SK-N-SH (cell line): Measurements from ENCODE around the gene GMPPB.

Experiments used
- EP300 ChIP-seq, 2 experiments: IDR thresholded peaks; 2 replicates each; pipeline versions ENCODE4 v1.4.0 to v1.6.1; 2012; ENCODE audit warnings: borderline replicate concordance in 1 of 2, low read depth in 1 of 2, low read length in 1 of 2
- FOSL2 ChIP-seq: IDR thresholded peaks from 2 replicates; pipeline ENCODE4 v1.4.0; 2012; ENCODE audit warnings: low read depth, mild to moderate bottlenecking, moderate library complexity, borderline replicate concordance
- GABPA ChIP-seq: IDR thresholded peaks from 2 replicates; pipeline ENCODE4 v1.4.0; 2012; ENCODE audit warnings: low read depth, mild to moderate bottlenecking
- NFIC ChIP-seq: IDR thresholded peaks from 2 replicates; pipeline ENCODE4 v1.4.0; 2012; ENCODE audit warnings: borderline replicate concordance
- NRF1 ChIP-seq: IDR thresholded peaks from 2 replicates; pipeline ENCODE4 v1.6.1; 2012; ENCODE audit warnings: low read depth, mild to moderate bottlenecking, low read length
- POLR2AphosphoS5 ChIP-seq: IDR thresholded peaks from 2 replicates; pipeline ENCODE4 v1.6.1; 2012; ENCODE audit warnings: low read depth, low read length
- RXRA ChIP-seq: IDR thresholded peaks from 2 replicates; pipeline ENCODE4 v1.4.0; 2012; ENCODE audit warnings: low read depth, mild to moderate bottlenecking, borderline replicate concordance
- SIN3A ChIP-seq: IDR thresholded peaks from 2 replicates; pipeline ENCODE4 v1.6.1; 2012; ENCODE audit warnings: low read depth, mild to moderate bottlenecking, low read length, moderate library complexity, borderline replicate concordance
- SMC3 ChIP-seq: IDR thresholded peaks from 2 replicates; pipeline ENCODE4 v1.6.1; 2012; ENCODE audit warnings: low read depth, low read length, improper control_type of control experiment
- TAF1 ChIP-seq: IDR thresholded peaks from 2 replicates; pipeline ENCODE4 v1.6.1; 2012; ENCODE audit warnings: low read depth, mild to moderate bottlenecking, low read length, moderate library complexity, borderline replicate concordance
- USF2 ChIP-seq: fragments of 150-350 bp; IDR thresholded peaks from 2 replicates; pipeline ENCODE4 v1.6.1; 2017; ENCODE audit warnings: antibody characterized with exemption, low read length, low read depth, borderline replicate concordance
- TF ChIP-seq, protein P1 (sequence below): fragments of 200-600 bp; sonication (generic); IDR thresholded peaks from 2 replicates; pipeline ENCODE4 v1.6.1; 2017; ENCODE audit warnings: antibody characterized with exemption, mild to moderate bottlenecking, moderate library complexity

DNA sequence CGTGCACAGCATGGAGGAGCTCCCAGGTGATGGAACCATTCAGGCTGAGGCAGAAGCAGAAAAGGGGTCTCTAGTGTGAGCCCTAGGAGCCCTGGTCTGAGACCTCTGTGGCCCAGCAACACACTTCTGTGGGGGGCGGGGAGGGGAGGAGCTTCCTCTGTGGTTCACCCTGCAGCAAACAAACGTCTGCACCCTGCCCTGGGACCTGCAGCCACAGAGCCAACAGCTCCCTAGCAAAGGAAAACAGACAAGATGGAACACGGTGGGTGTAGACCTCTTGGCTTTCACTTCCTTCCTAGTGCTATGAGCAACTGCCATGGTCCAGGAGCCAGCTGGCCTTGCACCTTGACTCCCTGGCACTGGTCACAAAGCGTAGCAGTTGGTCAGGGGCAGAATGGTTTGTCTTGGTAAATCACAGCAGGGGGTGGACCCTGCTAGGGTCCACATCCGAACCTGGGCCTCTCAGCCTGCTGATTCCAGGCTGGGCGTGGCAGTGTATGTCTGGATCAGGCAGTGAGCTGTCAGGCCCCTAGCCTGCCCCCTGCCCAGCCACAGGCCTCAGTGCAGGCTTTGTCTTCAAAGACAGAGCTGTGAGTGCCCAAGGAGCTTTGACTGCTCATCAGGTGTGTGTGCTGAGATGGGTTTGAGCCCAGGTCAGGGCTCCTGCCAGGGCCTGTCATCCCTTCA is 11.0 kb downstream of the GMPPB start:
- TF ChIP-seq, protein P1, sequence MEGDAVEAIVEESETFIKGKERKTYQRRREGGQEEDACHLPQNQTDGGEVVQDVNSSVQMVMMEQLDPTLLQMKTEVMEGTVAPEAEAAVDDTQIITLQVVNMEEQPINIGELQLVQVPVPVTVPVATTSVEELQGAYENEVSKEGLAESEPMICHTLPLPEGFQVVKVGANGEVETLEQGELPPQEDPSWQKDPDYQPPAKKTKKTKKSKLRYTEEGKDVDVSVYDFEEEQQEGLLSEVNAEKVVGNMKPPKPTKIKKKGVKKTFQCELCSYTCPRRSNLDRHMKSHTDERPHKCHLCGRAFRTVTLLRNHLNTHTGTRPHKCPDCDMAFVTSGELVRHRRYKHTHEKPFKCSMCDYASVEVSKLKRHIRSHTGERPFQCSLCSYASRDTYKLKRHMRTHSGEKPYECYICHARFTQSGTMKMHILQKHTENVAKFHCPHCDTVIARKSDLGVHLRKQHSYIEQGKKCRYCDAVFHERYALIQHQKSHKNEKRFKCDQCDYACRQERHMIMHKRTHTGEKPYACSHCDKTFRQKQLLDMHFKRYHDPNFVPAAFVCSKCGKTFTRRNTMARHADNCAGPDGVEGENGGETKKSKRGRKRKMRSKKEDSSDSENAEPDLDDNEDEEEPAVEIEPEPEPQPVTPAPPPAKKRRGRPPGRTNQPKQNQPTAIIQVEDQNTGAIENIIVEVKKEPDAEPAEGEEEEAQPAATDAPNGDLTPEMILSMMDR, result no peak
- TF ChIP-seq EP300 (IDR thresholded peaks at IDR 0.05; ENCODE audit: borderline replicate concordance in 1 of 2, low read depth in 1 of 2, low read length in 1 of 2) (no peak), GABPA (no peak), NRF1 (no peak), SMC3 (no peak), POLR2AphosphoS5 (no peak), USF2 (no peak), TAF1 (no peak), SIN3A (no peak), FOSL2 (no peak), RXRA (no peak), NFIC (no peak)
